Stimulated activated CD8-positive, alpha-beta memory T cell treated with anti-CD3 and anti-CD28 coated beads, Interleukin-2, amount 100 ng/mL, for 1 hour (primary cell): ENCODE measurements around the gene DRAXIN.

Source experiments
- DNase-seq, 2 donors: peaks; one replicate each; pipeline ENCODE4 v3.0.0-alpha.2; 2020; ENCODE audit warnings: low read depth in 2 of 2

Gene DRAXIN, protein sequence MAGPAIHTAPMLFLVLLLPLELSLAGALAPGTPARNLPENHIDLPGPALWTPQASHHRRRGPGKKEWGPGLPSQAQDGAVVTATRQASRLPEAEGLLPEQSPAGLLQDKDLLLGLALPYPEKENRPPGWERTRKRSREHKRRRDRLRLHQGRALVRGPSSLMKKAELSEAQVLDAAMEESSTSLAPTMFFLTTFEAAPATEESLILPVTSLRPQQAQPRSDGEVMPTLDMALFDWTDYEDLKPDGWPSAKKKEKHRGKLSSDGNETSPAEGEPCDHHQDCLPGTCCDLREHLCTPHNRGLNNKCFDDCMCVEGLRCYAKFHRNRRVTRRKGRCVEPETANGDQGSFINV

DNA sequence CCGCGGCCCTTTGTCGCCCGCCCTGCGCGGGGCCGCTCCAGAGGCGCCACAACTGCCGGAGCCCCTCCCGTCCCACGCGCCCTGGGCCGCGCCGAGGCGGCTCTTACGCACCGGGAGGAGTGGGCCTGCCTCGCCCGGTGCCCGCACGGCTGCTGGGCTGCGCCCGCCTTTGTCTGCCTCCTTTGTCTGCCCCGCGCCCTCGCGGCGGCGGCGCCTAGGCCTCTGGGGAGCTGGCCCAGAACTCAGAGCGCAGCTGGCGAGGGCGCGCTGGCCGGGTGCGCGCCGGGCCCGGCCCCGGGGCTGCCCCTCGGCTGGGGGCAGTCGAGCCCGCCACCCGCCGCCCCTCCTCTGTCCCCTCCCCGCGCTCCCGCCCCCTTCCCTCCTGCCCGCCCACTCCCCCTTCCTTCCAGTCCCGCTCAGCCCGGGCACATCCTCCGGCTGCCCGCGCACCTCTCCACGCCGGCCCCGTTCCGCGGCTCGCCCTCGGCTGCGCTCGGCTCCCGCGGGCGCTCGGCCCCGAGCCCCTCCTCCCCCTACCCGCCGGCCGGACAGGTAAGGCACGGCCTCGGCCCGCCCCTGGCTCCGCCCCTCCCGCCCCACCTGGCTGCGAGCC is at the start of gene DRAXIN:
DRAXIN (plus strand) TSS at position 409 of the 613 bp plus-strand sequence. CDS start 14,549 bp downstream, outside the sequence.
- no peak for DNase-seq

DNA sequence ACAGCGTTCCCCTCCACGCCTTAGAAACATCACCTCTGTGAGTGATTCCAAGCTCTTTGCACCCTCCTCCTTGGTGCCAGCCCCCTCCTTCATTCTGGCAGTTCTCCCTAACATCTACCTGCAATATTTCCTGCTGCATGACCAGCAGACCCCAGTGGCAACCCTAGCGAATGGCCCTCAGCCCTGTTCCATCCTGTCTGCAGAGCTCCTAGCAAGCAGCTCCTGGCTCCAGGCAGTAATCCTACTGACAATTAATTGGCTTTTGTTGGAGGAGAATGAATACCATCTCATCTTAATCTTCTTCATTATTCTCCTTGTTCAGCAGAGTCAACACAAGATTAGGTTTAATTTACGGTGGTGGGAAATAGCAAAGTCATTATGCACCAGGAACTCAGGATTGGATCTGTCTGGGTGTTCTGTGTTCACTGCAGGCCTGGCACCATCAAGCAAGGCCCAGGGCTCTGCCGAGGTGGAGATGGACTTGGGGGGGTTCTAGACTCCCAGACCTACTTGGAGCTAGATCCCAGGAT is 49.7 kb upstream of the DRAXIN start:
- DNase-seq: no peak

DNA sequence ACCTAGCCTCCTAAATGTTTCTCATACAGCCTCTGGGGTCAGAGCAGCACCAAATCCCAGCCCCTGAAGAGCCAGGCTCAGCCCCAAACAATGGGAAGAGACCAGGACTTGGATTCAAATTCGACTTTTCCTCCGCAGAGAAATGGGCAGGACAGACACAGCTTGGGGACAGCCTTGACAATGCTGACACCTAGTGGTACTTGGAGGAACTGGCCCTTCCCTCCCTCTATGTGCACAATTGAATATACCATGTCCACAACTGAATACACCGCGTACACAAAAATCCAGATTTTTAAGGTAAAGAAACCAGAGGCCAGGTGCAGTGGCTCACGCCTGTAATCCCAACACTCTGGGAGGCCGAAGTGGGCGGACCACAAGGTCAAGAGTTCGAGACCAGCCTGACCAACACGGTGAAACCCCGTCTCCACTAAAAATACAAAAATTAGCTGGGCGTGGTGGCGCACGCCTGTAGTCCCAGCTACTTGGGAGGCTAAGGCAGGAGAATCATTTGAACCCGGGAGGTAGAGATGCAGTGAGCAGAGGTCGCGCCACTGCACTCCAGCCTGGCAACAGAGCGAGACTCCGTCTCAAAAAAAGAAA is 49.0 kb upstream of the DRAXIN start:
- peak; percentile 39 to 46 for DNase-seq

DNA sequence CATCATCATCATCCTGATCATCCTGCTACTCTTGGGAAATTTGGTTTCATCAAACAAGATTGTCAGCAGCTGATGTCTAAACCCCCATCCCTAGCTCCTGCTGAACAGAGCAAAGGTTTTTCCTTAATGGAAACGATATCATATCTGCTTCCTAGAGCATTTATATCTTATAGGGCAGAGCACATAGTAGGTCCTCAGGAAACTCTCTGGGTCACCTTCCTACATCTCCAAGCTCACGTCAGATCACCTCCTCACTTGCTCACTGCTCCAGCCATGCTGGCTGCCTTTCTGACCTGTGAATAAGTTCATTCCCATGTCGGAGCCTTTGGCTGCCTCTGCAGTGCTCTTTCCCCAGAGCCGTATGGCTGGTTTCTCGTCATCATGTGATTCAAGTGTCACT is 47.7 kb upstream of the DRAXIN start:
- no peak for DNase-seq

DNA sequence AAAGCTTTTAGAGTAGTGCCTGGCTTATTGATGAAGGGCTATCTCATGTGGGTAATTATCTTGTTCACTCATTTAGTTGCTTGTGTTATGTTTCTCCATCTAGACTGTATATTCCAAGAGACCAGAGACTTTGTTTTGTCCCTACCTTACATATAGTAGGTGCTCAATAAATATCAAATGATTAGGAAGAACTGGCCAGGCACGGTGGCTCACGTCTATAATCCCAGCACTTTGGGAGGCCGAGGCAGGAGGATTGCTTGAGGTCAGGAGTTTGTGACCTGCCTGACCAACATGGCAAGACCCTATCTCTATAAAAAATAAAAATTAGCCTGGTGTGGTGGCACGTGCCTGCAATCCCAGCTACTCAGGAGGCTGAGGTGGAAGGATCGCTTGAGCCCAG is 46.2 kb upstream of the DRAXIN start:
- no peak for DNase-seq

DNA sequence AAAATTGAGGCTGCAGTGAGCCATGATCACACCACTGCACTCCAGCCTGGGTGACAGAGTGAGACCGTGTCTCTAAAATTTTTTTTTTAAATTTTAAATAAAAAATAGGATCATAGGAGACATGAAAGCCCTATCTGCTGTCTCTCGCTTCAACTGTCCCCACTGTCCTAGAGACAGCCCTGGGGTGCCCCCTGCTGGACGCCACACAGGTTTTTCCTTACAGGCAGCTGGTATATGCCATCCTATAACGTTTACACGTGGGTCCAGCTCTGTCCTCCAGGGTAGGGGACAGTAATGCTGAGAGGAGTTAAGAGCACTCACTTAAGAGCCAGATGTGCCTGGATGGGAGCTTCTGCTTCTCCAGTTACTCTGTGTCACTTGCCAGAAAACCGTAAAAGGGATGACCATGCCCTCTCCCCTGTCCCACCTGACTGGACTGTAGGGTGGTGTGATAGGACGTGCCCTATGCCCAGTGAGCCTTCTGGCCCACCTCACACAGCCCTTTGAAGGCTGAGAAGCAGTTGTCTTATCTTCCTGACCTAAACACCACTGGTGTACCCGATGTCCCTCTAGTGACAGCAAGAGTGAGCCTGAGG is 45.7 kb upstream of the DRAXIN start:
- peak; percentile 52 to 65 for DNase-seq

DNA sequence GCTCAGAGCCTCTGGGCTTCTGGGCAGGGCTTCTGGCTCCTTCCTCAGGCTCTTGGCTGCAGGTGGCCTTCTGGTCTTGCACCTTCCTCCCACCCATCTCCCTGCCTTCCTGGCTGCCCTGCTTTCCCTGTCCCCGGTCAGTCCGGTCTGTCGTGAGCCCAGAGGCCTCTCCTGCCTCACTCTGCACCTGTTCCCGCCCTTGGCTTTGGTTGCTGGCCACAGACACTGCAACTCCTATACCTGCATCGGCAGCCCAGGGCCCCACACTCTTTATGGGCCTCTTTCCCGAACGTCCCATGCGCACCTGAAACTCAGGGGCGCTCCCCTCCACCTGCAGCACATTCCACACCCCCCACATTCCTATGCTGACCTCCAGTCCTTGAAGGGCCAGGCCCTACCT is 45.2 kb upstream of the DRAXIN start:
- no peak for DNase-seq

DNA sequence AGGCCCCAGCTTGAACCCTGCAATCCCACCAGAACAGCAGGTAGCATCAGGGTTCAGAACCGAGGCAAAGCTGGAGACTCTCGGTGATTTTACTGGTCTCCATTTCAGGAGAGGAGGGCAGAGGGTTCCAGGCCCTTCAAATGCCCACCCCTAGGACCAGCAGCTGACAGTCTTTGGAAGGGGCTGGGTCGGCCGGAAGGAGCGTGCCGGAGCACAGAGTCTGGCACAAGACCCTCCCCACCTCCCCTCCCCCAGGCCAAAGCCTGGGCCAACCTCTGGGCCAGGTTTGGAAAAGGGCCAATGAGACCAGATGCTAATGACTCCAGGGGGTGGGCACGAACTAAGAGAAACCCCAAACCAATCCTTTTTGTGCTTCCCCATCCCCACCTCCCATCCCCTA is 44.2 kb upstream of the DRAXIN start:
- DNase-seq: no peak

DNA sequence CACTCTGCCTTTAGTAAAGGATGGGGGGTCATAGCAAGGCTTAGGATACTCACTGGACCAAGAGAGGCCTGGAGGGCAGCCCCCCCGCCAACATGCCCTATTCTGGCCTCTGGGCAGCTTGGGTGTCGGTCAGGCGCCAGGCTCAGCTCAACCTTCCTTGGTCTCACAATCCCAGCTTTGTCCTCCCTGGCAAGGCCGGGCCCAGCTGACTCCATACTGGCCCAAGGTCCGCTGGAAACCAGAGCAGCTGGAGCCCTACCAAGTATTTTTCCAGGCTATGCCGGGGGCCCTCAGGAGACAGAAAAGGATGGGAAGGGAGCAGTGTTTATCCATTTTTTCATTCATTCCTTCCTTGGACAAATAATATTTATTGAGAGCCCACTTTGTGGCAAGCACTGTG is 43.5 kb upstream of the DRAXIN start:
- DNase-seq: no peak

DNA sequence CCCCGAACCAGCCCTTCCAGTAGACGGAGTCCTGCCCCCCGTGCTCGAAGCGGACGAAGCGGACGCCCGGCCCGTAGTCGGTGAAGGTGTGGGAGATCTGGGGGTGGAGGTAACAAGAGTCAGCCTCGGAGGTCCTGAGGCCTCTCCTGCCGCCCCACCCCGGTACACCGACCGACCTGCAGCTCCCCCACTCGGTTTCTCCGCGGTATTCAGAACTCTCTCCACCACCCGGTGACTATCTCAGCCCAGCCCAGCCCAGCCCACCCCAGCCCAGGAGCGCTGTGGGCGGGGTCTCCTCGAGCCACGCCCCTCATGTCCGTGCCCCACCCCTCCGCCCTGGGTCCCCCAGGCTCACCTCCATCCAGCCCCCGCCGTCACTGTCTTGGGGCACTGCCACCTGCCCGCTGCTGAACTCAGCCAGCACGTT is 42.8 kb upstream of the DRAXIN start:
- DNase-seq: no peak

DNA sequence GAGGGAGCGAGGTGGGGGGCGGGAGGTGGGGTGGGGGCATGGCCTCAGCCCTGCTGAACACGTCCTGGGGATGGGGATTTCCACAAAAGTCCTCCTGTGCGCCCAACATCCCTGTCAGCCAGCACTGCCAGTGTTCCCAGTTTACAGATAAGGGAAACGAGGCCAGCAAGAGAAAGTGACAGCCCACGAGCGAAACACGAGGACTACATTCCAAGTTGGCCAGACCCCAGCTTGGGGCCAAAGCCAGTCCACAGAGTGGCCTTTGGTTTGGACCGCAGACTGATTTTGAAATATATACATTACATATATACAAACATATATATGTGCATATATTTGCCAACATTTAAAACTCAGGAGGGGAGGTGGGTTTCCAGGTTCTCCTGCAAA is 42.3 kb upstream of the DRAXIN start:
- no peak for DNase-seq

DNA sequence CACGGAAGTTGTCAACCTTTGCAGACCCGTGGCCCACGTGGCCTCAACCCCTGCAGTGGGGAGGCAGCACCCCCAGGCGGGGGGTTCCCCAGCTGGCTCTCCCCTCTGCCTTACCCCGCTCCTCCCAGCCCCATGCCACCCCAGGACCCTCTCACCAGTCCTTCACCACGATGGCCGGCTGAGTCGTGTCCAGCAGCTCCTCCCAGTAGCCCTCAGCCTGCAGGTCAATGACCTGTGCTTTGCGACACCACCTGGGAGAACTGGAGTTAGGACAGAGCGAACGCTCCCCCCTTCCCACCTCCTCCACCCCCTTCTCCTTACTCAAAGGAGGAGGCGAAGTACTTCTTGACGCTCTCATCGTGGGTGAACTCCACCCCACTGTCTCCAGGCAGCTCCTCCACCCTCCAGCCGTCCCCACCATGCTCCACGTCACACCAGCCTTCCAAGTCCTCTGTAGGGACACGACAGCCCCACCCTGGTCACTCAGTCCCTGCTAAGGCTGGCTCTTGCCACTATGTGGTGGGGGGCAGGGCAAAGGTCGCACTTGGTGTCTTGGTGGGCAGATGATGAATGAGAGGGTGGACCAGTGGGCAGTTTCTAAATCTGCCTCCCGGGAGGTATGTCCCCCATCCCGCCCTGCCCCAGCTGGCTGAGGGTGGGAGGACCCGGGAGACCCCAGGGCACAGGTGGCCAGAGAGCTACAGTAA is 41.7 kb upstream of the DRAXIN start:
- no peak for DNase-seq

DNA sequence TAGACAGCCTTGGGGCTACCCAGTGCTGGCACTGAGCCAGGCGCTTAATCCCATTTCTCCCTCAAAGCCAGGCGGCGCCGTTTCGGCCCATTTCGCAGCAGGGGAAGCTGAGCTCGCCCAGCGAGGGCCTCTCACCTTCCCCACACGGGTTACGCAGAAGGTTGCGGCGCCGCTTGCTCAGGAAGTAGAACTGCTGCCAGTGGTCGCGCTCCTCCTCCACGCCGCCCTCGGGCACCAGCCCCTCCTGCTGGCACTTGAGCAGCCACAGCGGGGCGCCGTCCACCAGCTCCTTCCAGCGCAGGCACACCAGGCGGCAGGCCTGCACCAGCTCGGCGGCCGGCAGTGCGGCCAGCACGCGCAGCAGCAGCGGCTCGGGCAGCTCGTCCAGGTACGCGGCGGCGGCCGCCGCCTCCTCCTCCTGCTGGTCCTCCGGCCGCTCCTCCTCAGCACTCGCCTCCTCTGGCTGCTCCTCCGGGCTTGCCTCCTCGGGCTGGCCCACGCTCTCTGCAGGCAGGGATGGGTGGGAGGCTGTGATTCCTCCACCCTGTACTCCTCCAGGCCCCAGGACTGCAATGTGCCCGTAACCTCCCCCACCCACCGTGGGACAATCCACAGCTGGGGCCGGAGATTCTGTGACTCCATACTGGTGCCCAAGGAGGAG is 41.0 kb upstream of the DRAXIN start:
- DNase-seq: peak; percentile 55 to 64

DNA sequence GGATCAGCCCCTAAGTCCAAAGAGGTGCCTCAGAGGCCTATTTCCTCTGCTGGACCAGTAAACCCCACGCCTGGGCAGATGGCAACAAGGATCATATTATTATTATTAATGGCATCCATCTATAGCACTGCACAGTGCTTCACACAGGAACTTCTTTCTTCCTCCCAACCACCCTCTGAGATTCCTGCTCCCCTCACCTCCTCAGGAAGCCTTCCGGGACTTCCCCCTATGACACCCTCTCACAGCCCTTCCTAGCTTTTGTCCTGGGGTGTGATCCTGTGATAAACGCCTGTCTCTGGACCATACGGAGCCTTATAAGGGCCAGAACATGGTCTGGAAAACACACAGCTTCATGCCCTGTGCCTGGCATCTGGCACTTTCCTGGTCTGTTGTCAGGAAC is 40.5 kb upstream of the DRAXIN start:
- DNase-seq: no peak

DNA sequence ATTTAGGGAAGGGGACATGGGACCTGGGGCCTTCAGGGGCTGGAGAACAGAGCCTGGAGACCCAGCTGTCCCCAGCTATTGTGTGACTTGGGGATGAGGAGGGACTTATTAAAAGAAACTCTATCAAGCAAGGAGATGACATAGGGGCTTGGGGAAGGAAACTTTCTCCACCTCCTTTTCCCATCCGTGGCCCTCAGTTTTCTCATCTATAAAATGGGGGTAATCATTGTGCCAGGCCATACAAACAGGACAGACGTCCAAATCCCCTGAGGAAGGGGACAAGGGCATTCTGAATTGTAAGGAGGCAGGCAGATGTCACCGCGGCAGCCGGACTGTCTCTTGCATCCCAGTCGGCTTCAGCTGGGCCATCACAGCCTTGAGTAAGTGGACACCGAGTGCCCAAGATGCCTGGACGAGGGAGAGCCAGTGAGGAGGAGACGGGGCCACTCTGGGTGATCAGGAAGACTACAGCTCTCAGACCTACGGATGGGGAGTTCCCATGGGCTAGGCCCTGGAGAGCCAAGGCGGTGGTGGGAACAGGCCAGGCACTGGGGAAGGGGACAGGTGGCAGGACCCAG is 39.2 kb upstream of the DRAXIN start:
- DNase-seq: no peak

DNA sequence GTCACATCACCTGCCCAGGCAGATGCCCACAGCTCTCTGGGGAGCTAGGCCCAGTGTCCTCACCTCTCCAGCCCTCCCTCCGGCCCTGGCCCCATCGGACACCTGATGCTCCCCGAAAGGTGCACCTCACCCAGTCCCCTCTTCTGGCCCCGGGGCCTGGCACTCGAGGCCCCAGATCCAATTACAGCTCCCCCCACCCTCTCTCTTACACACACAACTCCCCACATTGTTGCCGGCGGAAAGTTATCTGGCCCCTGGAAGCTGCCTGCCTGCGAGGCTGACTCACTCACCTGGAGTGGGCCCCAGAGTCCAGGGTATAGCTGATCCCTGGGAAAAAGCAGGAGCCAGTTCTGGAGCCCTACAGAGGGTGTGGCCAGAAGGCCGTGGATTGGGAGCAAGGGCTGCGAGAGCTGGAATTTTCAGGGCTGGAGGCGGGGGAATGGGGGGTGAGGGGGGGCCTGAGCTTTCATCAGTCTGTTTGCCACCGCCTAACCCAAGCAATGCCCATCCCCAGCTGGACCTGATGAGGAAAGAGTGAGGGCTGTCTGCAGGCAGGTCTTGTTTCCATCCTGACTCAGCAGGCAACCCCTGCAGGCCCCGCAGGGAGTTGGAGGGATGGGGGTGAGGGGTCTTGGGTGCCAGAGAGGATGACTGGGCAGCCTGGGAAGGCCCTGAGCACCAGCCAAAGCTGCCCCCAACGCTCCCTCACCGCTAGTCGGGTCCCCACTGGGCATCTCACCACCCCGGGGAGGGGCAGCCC is 38.2 kb upstream of the DRAXIN start:
- DNase-seq: no peak

DNA sequence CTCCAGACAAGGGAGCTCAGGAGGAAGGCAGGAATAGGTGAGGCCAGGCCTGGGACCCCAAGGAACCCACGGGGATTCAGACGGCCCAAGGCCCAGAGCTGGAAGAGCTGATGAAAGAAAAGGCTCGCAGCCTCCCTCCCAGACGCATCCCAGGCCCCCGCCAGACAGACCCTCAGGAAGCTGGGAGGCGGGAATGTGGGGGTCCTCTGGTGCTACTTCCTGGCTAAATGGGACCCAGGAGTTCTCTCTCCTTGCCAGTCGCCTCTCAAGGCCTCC is 37.7 kb upstream of the DRAXIN start:
- no peak for DNase-seq

DNA sequence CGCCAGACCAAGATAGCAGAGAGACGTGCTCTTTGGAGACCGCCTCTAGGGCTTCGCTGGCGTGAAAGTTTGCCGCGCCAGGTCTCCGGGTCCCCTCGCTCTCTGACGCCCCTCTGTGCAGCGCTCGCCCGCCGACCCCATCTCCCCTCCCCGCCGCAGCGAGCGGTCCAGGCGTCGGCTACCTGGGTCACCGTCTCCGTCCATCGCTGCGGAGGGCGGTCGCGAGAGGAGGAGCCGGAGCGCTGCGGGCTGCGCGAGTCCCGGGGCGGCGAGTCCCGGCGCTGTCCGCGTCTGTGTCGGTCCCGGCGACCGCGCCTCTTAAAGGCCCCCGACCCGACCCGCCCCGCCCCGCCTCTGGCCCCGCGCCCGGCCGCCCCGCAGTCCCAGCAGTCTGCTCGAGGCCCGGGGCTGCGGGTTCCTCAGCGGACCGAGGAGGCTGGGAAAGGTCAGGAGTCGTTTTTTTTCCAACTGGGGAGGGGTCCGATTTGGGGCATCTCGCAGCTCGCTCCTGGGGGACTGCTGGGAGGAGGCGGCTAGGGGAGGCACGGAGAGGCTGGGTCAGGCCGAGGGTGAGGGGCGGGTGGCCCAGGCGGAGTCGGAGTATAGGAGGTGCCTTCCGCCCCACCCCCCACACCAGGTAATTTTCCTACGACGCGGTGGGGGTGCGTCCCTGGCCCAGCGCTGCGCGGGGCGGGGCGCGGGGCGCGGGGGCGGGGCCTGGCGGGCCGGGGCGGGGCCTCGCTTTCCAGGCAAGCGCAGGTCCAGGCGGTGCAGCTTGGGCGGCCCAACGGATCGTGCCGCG is 37.2 kb upstream of the DRAXIN start, which contains the start of the genes FBXO2 and FBXO44:
FBXO2 (minus strand) TSS at position 293 of the 802 bp plus-strand sequence; CDS start at position 204, 89 bp downstream.
FBXO44 (plus strand) TSS at position 741 of the 802 bp plus-strand sequence. CDS start 959 bp downstream, outside the sequence.
- DNase-seq: peak; percentile 33 to 55
